Endodermal cell (in vitro differentiated cells): ENCODE results near the gene CMIP. TPM values are rescaled to one million over a fixed set of nuclear protein-coding genes. Genes with fewer than 3 reads are reported as not detected.

Source experiments
- DNase-seq: peaks from one replicate; pipeline ENCODE4 v3.0.0-alpha.2; 2017
- H3K27ac ChIP-seq: 2 replicates; pipeline ENCODE4 v1.5.1; 2013; ENCODE audit warnings: mild to moderate bottlenecking, low read depth, low read length, moderate library complexity
- H3K27me3 ChIP-seq: 2 replicates; pipeline ENCODE4 v1.6.1; 2013; ENCODE audit warnings: mild to moderate bottlenecking, low read length, moderate library complexity; ENCODE audit not compliant: insufficient read depth, control insufficient read depth, poor library complexity, severe bottlenecking
- H3K36me3 ChIP-seq: 2 replicates; pipeline ENCODE4 v1.7.0; 2013; ENCODE audit warnings: mild to moderate bottlenecking, low read length, moderate library complexity; ENCODE audit not compliant: control insufficient read depth, insufficient read depth
- H3K4me1 ChIP-seq: one replicate; pipeline ENCODE4 v1.7.0; 2013; ENCODE audit warnings: low read length; ENCODE audit not compliant: control insufficient read depth, insufficient read depth
- H3K4me3 ChIP-seq: 2 replicates; pipeline ENCODE4 v1.5.1; 2013; ENCODE audit warnings: mild to moderate bottlenecking, low read length, moderate library complexity
- H3K9ac ChIP-seq: 2 replicates; pipeline ENCODE4 v1.6.1; 2013; ENCODE audit warnings: mild to moderate bottlenecking, low read length, moderate library complexity; ENCODE audit not compliant: poor library complexity, severe bottlenecking; ENCODE audit errors: extremely low read depth
- H3K9me3 ChIP-seq: 2 replicates; pipeline ENCODE4 v1.6.1; 2013; ENCODE audit warnings: mild to moderate bottlenecking, low read length, moderate library complexity; ENCODE audit not compliant: control insufficient read depth
- H3K27ac Mint-ChIP-seq: 2 replicates; pipeline ENCODE4 v1.8.0; 2020; ENCODE audit warnings: mixed read lengths
- H3K27me3 Mint-ChIP-seq: 2 replicates; pipeline ENCODE4 v1.8.0; 2021; ENCODE audit warnings: mild to moderate bottlenecking, mixed read lengths; ENCODE audit not compliant: insufficient read depth
- H3K36me3 Mint-ChIP-seq: 2 replicates; pipeline ENCODE4 v1.8.0; 2020; ENCODE audit warnings: low read depth, mixed read lengths
- H3K4me1 Mint-ChIP-seq: 2 replicates; pipeline ENCODE4 v1.8.0; 2020; ENCODE audit warnings: mixed read lengths
- H3K4me3 Mint-ChIP-seq: 2 replicates; pipeline ENCODE4 v1.8.0; 2020; ENCODE audit warnings: mild to moderate bottlenecking, moderate library complexity, mixed read lengths
- H3K9me3 Mint-ChIP-seq: 2 replicates; pipeline ENCODE4 v1.8.0; 2020; ENCODE audit warnings: mild to moderate bottlenecking, mixed read lengths
- CTCF ChIP-seq: fragments of 200-600 bp; sonication (generic); conservative IDR thresholded peaks from 2 replicates; pipeline ENCODE4 v1.5.0; 2021; ENCODE audit warnings: antibody characterized with exemption, mild to moderate bottlenecking
- WGBS, 2 experiments: methylation state at CpG; one replicate each; pipeline versions ENCODE4 v1.1.5 to v1.1.7; 2013; ENCODE audit warnings: missing lambda C conversion rate in 2 of 2, mixed read lengths in 1 of 2; ENCODE audit not compliant: insufficient coverage in 1 of 2, insufficient read length in 1 of 2; 5-methylcytosine and 5-hydroxymethylcytosine counted together
- total RNA-seq, 2 donors: library from RNA; stranded (reverse); fragmentation: NEBNext Ultra II Directional in 1 of 2; extraction: Animal tissue kit (Norgen Biotek cat#: 25700) in 1 of 2; gene quantifications; 2 replicates in 1 of 2; 3 replicates in 1 of 2; pipeline ENCODE4 v1.2.1, GENCODE V29; 2021

The CMIP gene
- total RNA-seq, 2 donors from 2014 or later, result 64.0 to 64.7 TPM

- Mint-ChIP-seq H3K4me1 (no peaks in the 10 kb centered on the region), H3K27ac (peak overlapping the region; percentile 17)
- no peaks in the 10 kb centered on the region for H3K9me3 ChIP-seq
Measured at GRCh38 chr16:81668243-81669097, 223.9 kb downstream of the CMIP start.

GRCh38 chr16:81669473-81670350, 225.1 kb downstream of the CMIP start:
- H3K9me3 Mint-ChIP-seq, result no peaks in the 10 kb centered on the region
- Histone ChIP-seq H3K36me3 (peaks cover 46% of the 10 kb centered on the region), H3K4me1 (peaks cover 3% of the 10 kb centered on the region), H3K4me3 (no peak overlapping the region), H3K27me3 (no peaks in the 10 kb centered on the region), H3K9me3 (no peaks in the 10 kb centered on the region), H3K27ac (no peak overlapping the region), H3K9ac (no peak overlapping the region)
- no peak for TF ChIP-seq CTCF
- no peak overlapping the region for H3K27ac Mint-ChIP-seq
- H3K4me1 Mint-ChIP-seq, result no peaks in the 10 kb centered on the region
- 92 to 93% methylated on average over 17 to 23 of the region's 23 CpGs for WGBS, 2 experiments
- no peaks in the 10 kb centered on the region for H3K27me3 Mint-ChIP-seq
- peaks cover 46% of the 10 kb centered on the region for H3K36me3 Mint-ChIP-seq
- no peak for DNase-seq
- no peak overlapping the region for H3K4me3 Mint-ChIP-seq

More at GRCh38 chr16:81668243-81669097, 223.9 kb downstream of the CMIP start:
- H3K4me3 ChIP-seq, result no peak overlapping the region
- WGBS, 2 experiments, result 87 to 93% methylated on average over 9 to 23 of the region's 23 CpGs
- no peak overlapping the region for H3K9ac ChIP-seq
- Mint-ChIP-seq H3K4me3 (no peak overlapping the region), H3K9me3 (no peaks in the 10 kb centered on the region), H3K27me3 (no peaks in the 10 kb centered on the region), H3K36me3 (peaks cover 50% of the 10 kb centered on the region)
- TF ChIP-seq CTCF, result no peak
- H3K27ac ChIP-seq, result peak overlapping the region; percentile 66
- peaks cover 3% of the 10 kb centered on the region for H3K4me1 ChIP-seq
- H3K27me3 ChIP-seq, result no peaks in the 10 kb centered on the region
- H3K36me3 ChIP-seq, result peaks cover 46% of the 10 kb centered on the region
- no peak for DNase-seq

GRCh38 chr16:81671738-81672597, 227.4 kb downstream of the CMIP start:
- peaks cover 41% of the 10 kb centered on the region for H3K36me3 ChIP-seq
- peaks cover 2% of the 10 kb centered on the region for H3K4me1 ChIP-seq
- no peaks in the 10 kb centered on the region for H3K9me3 ChIP-seq
- no peak overlapping the region for H3K27ac ChIP-seq
- 91 to 94% methylated on average over 10 to 14 of the region's 14 CpGs for WGBS, 2 experiments
- H3K4me3 ChIP-seq, result no peak overlapping the region
- H3K9ac ChIP-seq, result no peak overlapping the region
- H3K27ac Mint-ChIP-seq, result no peak overlapping the region
- DNase-seq, result no peak
- no peaks in the 10 kb centered on the region for H3K4me1 Mint-ChIP-seq
- H3K36me3 Mint-ChIP-seq, result peaks cover 38% of the 10 kb centered on the region
- no peaks in the 10 kb centered on the region for H3K27me3 ChIP-seq
- H3K4me3 Mint-ChIP-seq, result no peak overlapping the region
- H3K27me3 Mint-ChIP-seq, result no peaks in the 10 kb centered on the region
- H3K9me3 Mint-ChIP-seq, result no peaks in the 10 kb centered on the region
- TF ChIP-seq CTCF, result no peak
